GM12878 (cell line): ENCODE measurements around the gene IKZF1. TPM values are rescaled to one million over a fixed set of nuclear protein-coding genes. Genes with fewer than 3 reads are reported as not detected.

Experiments
- ATF3 ChIP-seq: IDR thresholded peaks from 2 replicates; pipeline ENCODE4 v1.6.1; 2011; ENCODE audit warnings: low read depth, mild to moderate bottlenecking, low read length, moderate library complexity, borderline replicate concordance; ENCODE audit errors: extremely low read depth
- CEBPB ChIP-seq, 2 experiments: fragments of 150-350 bp in 1 of 2; IDR thresholded peaks; 2 replicates each; pipeline ENCODE4 v1.6.1; 2012 to 2014; ENCODE audit warnings: low read depth in 2 of 2, low read length in 2 of 2, borderline replicate concordance in 1 of 2, inconsistent platforms in 1 of 2
- CHD1 ChIP-seq: IDR thresholded peaks from 2 replicates; pipeline ENCODE4 v1.6.1; 2012; ENCODE audit warnings: low read depth, low read length, improper control_type of control experiment
- CTCF ChIP-seq, 3 experiments: IDR thresholded peaks in 2 of 3; conservative IDR thresholded peaks in 1 of 3; 2 replicates each; pipeline ENCODE4 v1.5.1; 2011; ENCODE audit warnings: low read depth in 3 of 3, low read length in 3 of 3, mild to moderate bottlenecking in 3 of 3, control low read depth in 2 of 3, moderate library complexity in 2 of 3, inconsistent platforms in 1 of 3, mixed read lengths in 1 of 3; ENCODE audit not compliant: control insufficient read depth in 2 of 3, insufficient read depth in 1 of 3; ENCODE audit errors: extremely low read depth in 1 of 3
- E2F4 ChIP-seq: IDR thresholded peaks from 2 replicates; pipeline ENCODE4 v1.6.1; 2012; ENCODE audit warnings: low read depth, low read length, improper control_type of control experiment
- HDGF ChIP-seq: fragments of 450-650 bp; IDR thresholded peaks from 2 replicates; pipeline ENCODE4 v1.6.1; 2016; ENCODE audit warnings: antibody characterized with exemption
- JUNB ChIP-seq: IDR thresholded peaks from 2 replicates; pipeline ENCODE4 v1.6.1; 2016; ENCODE audit warnings: antibody characterized with exemption, mild to moderate bottlenecking
- LARP7 ChIP-seq: fragments of 450-650 bp; IDR thresholded peaks from 2 replicates; pipeline ENCODE4 v1.6.1; 2017; ENCODE audit warnings: mild to moderate bottlenecking
- MEF2B ChIP-seq: fragments of 450-650 bp; IDR thresholded peaks from 2 replicates; pipeline ENCODE4 v1.6.1; 2018; ENCODE audit warnings: mild to moderate bottlenecking, moderate library complexity; ENCODE audit not compliant: partially characterized antibody, poor library complexity, severe bottlenecking
- PBX3 ChIP-seq: IDR thresholded peaks from 2 replicates; pipeline ENCODE4 v1.6.1; 2011; ENCODE audit warnings: mild to moderate bottlenecking, low read depth, low read length, moderate library complexity; ENCODE audit not compliant: insufficient replicate concordance
- PRDM15 ChIP-seq: fragments of 450-650 bp; formaldehyde crosslinking; IDR thresholded peaks from 2 replicates; pipeline ENCODE4 v1.4.0; 2020; ENCODE audit warnings: mild to moderate bottlenecking, moderate library complexity
- RB1 ChIP-seq: fragments of 450-650 bp; formaldehyde crosslinking; IDR thresholded peaks from 2 replicates; pipeline ENCODE4 v1.6.1; 2017; ENCODE audit warnings: mild to moderate bottlenecking, borderline replicate concordance
- RBBP5 ChIP-seq: fragments of 200-600 bp; sonication (generic); conservative IDR thresholded peaks from 2 replicates; pipeline ENCODE4 v1.6.1; 2016
- SMAD5 ChIP-seq: IDR thresholded peaks from 2 replicates; pipeline ENCODE4 v1.6.1; 2016; ENCODE audit warnings: antibody characterized with exemption, low read depth
- SMARCA5 ChIP-seq: fragments of 450-650 bp; IDR thresholded peaks from 2 replicates; pipeline ENCODE4 v1.6.1; 2017; ENCODE audit warnings: mild to moderate bottlenecking
- SREBF1 ChIP-seq: IDR thresholded peaks from 2 replicates; pipeline ENCODE4 v1.6.1; 2012; ENCODE audit warnings: mild to moderate bottlenecking, low read length
- STAT3 ChIP-seq: IDR thresholded peaks from 2 replicates; pipeline ENCODE4 v1.6.1; 2011; ENCODE audit warnings: low read depth, low read length, improper control_type of control experiment
- YBX1 ChIP-seq: fragments of 450-650 bp; IDR thresholded peaks from 2 replicates; pipeline ENCODE4 v1.6.1; 2016; ENCODE audit warnings: antibody characterized with exemption
- ZNF592 ChIP-seq: fragments of 450-650 bp; IDR thresholded peaks from 2 replicates; pipeline ENCODE4 v1.6.1; 2017; ENCODE audit warnings: mild to moderate bottlenecking, moderate library complexity
- polyA plus RNA-seq, 11 experiments: library from polyadenylated mRNA; depleted of rRNA in 4 of 11; unstranded in 6 of 11; stranded (reverse) in 5 of 11; fragments of >200 nt; fragmentation: Nextera tagmentation in 4 of 11; fragmentation: Illumina TruSeq in 1 of 11; extraction: Ambion mirVana in 4 of 11; extraction: Trizol in 1 of 11; gene quantifications; 1 replicate in 1 of 11; 2 replicates in 10 of 11; pipeline versions ENCODE4 v1.2.1 to v1.2.3, GENCODE V29; 2011 to 2016; ENCODE audit warnings: inconsistent platforms in 2 of 11, missing spikeins in 2 of 11, low read depth in 1 of 11
- total RNA-seq, 4 experiments: library from RNA; depleted of rRNA in 3 of 4; stranded (reverse); fragments of >200 nt in 3 of 4; fragmentation: Illumina TruSeq in 1 of 4; extraction: Trizol in 1 of 4; gene quantifications; 2 replicates each; pipeline versions ENCODE4 v1.2.1 to v1.2.3, GENCODE V29; 2013 to 2021

The IKZF1 gene
- total and polyA plus RNA-seq, 10 of the 15 experiments (the other 5 are each of a cell fraction or from before 2014, with no cell fraction given) = 27.2 to 125 (median 71.6) TPM

GRCh38 chr7:50327443-50327842, 22.9 kb downstream of the IKZF1 start (continued):
- TF ChIP-seq JUNB (no peak), HDGF (peak; percentile 73; the same call in 1 of the 2 replicates), RBBP5 (no peak), STAT3 (no peak), RB1 (no peak), ATF3 (no peak), PBX3 (no peak), PRDM15 (CRISPR knock-in tag) (no peak), MEF2B (peak; percentile 77), ZNF592 (no peak), SMARCA5 (no peak), SREBF1 (no peak), SMAD5 (no peak), CTCF (IDR thresholded peaks at IDR 0.05 in 2 of 3, conservative IDR thresholded peaks at IDR 0.05 in 1 of 3; ENCODE audit: control insufficient read depth in 2 of 3, extremely low read depth in 1 of 3, insufficient read depth in 1 of 3, low read depth in 3 of 3, low read length in 3 of 3) (no peak; a peak in 1 of 6 replicates), CEBPB (IDR thresholded peaks at IDR 0.05; ENCODE audit: borderline replicate concordance in 1 of 2, low read depth in 2 of 2, low read length in 2 of 2) (no peak), LARP7 (no peak), E2F4 (no peak), CHD1 (no peak), YBX1 (no peak)
